ENCODE results near the gene MAP3K10. TPM values are rescaled to one million over a fixed set of nuclear protein-coding genes. Genes with fewer than 3 reads are reported as not detected.

MAP3K10 gene
- total RNA-seq, 4 donors from 2014 or later: 4.8 to 10.1 (median 5.3) TPM

GRCh38 chr19:40213251-40213829, 22.1 kb downstream of the MAP3K10 start:
- peaks cover 0 to 19% (median 9%) of the 10 kb centered on the region in 3 donors for H3K4me1 ChIP-seq
- DNase-seq: no peak
- peaks cover 0 to 45% (median 5%) of the 10 kb centered on the region in 3 donors for H3K36me3 ChIP-seq

GRCh38 chr19:40213882-40214570, 22.8 kb downstream of the MAP3K10 start:
- Histone ChIP-seq H3K36me3 (peaks cover 0 to 40% (median 5%) of the 10 kb centered on the region in 3 donors), H3K4me3 (no peak overlapping the region), H3K27me3 (peaks cover 10 to 34% (median 20%) of the 10 kb centered on the region in 4 donors), H3K27ac (no peak overlapping the region), H3K9me3 (no peaks in the 10 kb centered on the region), H3K4me1 (peaks cover 0 to 21% (median 9%) of the 10 kb centered on the region in 3 donors)
- no peak for DNase-seq
- intact Hi-C loops (cut with DNase I): loop anchor here (10.0 kb wide), 1 partner anchor 69 kb away; no protein-coding TSS in a partner anchor
- TF ChIP-seq POLR2A (IDR thresholded peaks at IDR 0.05): no peak
- 88 to 97% methylated on average over 4 to 7 of the region's 50 CpGs for WGBS, 2 donors

More at GRCh38 chr19:40213251-40213829, 22.1 kb downstream of the MAP3K10 start:
- H3K9me3 ChIP-seq: no peaks in the 10 kb centered on the region
- peaks cover 10 to 27% (median 17%) of the 10 kb centered on the region in 4 donors for H3K27me3 ChIP-seq
- no peak overlapping the region for H3K4me3 ChIP-seq
- intact Hi-C loops (cut with DNase I): loop anchor here (10.0 kb wide), 1 partner anchor 69 kb away; no protein-coding TSS in a partner anchor
- no peak for TF ChIP-seq CTCF (IDR thresholded peaks at IDR 0.05)
- WGBS, 2 donors: 80% methylated on average over 1 of the region's 53 CpGs; no CpG with 5 or more reads in 1 of the 2 donors
- H3K27ac ChIP-seq: no peak overlapping the region

DNA sequence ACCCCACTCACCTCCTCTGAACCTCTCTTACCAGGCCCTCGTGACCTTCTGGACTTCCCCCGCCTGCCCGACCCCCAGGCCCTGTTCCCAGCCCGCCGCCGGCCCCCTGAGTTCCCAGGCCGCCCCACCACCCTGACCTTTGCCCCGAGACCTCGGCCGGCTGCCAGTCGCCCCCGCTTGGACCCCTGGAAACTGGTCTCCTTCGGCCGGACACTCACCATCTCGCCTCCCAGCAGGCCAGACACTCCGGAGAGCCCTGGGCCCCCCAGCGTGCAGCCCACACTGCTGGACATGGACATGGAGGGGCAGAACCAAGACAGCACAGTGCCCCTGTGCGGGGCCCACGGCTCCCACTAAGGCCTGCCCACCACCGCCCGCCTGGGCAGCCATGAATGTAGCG, 23.7 kb downstream of the MAP3K10 start:
- Histone ChIP-seq H3K27ac (no peak overlapping the region), H3K4me1 (peaks cover 0 to 21% (median 9%) of the 10 kb centered on the region in 3 donors), H3K27me3 (peaks cover 10 to 43% (median 23%) of the 10 kb centered on the region in 4 donors), H3K9me3 (no peaks in the 10 kb centered on the region), H3K4me3 (no peak overlapping the region), H3K36me3 (peaks cover 0 to 31% (median 5%) of the 10 kb centered on the region in 3 donors)
- intact Hi-C loops (cut with DNase I): loop anchor here (10.0 kb wide), 1 partner anchor 70 kb away; no protein-coding TSS in a partner anchor
- TF ChIP-seq CTCF (IDR thresholded peaks at IDR 0.05) (no peak), POLR2A (IDR thresholded peaks at IDR 0.05) (no peak)
- no peak for DNase-seq
- 74 to 100% methylated on average over 1 to 3 of the region's 22 CpGs for WGBS, 2 donors

DNA sequence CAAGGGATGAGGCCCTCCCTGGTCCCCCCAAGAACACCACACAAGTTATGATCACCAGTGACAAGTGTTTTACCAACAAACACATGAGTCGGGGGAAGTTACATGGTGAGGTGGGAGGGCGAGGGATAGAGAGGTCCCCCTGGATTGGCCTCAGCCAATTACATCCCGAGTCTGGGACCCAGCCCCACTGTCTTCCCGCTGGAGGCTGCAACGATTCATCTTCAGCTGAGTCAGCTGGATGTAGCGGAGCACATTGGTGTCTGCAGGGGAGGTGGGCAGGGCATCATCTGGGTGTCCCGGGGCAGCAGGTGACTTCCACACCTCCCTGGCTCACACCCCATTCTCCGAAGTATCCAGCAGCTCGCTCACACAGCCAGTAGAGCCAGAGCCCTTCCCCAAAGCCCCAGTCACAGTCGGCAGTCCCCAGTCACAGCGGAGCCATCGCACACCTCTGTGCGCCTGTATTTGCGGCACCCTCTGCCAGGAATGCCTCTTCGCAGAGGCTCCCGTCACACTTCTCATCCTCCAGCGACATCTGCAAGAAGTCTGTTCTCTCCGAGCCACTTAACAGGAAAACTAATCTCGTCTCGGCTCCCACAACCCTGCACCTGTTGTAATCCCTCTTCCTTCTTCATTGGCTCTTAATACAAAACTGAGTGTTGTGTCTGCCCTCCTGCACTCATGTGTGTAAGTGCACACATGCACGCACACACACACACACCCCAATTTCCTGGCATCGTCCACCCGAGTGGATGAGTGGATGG, 25.0 kb downstream of the MAP3K10 start:
- peaks cover 0 to 18% (median 0%) of the 10 kb centered on the region in 3 donors for H3K36me3 ChIP-seq
- H3K9me3 ChIP-seq: no peaks in the 10 kb centered on the region
- intact Hi-C loops (cut with DNase I): loop anchor here (10.0 kb wide), 1 partner anchor 71 kb away; no protein-coding TSS in a partner anchor
- TF ChIP-seq CTCF (IDR thresholded peaks at IDR 0.05) (no peak), POLR2A (IDR thresholded peaks at IDR 0.05) (no peak)
- DNase-seq: no peak
- peaks cover 0 to 21% (median 9%) of the 10 kb centered on the region in 3 donors for H3K4me1 ChIP-seq
- peaks cover 10 to 56% (median 23%) of the 10 kb centered on the region in 4 donors for H3K27me3 ChIP-seq
- WGBS, 2 donors: 32 to 43% methylated on average over 19 to 22 of the region's 23 CpGs
- no peak overlapping the region for H3K4me3 ChIP-seq
- H3K27ac ChIP-seq: no peak overlapping the region

- Histone ChIP-seq H3K27me3 (peaks cover 10 to 59% (median 23%) of the 10 kb centered on the region in 4 donors), H3K4me3 (peak overlapping the region in 3 of 4 donors; percentile 24 to 42 (median 27)), H3K4me1 (peaks cover 0 to 21% (median 9%) of the 10 kb centered on the region in 3 donors), H3K27ac (no peak overlapping the region), H3K36me3 (peaks cover 0 to 13% (median 0%) of the 10 kb centered on the region in 3 donors), H3K9me3 (no peaks in the 10 kb centered on the region)
- TF ChIP-seq CTCF (IDR thresholded peaks at IDR 0.05): no peak
- TF ChIP-seq POLR2A (IDR thresholded peaks at IDR 0.05): no peak
- 17 to 23% methylated on average over 9 of the region's 9 CpGs for WGBS, 2 donors
- intact Hi-C loops (cut with DNase I): loop anchor here (10.0 kb wide), 1 partner anchor 72 kb away; no protein-coding TSS in a partner anchor
- DNase-seq: no peak
Measured at GRCh38 chr19:40216777-40217026, 25.5 kb downstream of the MAP3K10 start.
